Measurements from ENCODE around the gene ECSIT.

Gene ECSIT

DNA sequence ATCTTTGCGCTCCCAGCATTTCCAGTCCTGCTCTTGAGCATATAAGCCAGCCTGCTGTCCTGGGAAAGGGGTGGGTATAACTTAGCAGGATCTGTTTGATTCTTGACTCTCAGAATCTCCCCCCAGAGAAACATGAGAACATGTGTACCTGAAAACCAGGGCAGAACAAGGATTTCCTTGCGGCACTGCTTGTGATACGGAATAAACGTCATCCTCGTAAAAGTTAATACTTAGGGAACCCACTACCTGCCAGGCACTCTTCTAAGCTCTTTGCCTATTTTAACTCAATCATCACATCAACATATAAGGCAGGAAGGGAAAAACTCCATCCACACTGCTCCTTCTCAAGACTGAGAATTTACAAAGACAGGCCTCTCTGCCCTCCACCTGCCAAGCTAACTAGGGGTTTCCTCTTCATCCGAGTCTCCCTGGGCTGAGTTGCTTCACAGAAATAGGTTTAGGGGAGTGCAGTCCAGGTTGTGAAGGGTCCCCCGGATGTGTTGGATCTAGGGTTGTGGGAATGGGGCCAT lies 24.4 kb downstream of the ECSIT start:
- no peak for DNase-seq (ENCODE audit: low read depth in 1 of 2, low spot score in 1 of 2)

GRCh38 chr19:11499890-11500420 lies 29.0 kb downstream of the ECSIT start:
- DNase-seq (ENCODE audit: low read depth in 1 of 2, low spot score in 1 of 2) = no peak

DNA sequence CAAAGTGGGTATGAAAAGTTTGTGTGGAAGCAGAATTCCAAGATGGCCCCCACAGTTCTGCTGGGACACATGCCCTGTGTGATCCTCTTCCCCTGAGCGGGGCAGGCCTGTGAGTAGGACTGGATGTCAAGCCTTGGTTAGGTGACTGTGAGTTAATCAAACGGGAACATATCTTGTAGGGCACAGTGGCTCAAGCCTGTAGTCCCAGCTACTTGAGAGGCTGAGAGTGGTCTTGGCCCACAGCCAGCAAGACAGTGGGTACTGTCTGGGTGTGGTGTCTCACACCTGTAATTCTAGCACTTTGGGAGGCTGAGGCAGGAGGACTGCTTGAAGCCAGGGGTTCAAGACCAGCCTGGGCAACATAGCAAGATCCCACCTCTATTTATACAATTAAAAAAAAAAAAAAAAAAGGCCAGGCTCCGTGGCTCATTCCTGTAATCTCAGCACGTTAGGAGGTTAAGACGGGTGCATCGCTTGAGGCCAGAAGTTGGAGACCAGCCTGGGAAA lies 29.7 kb downstream of the ECSIT start:
- DNase-seq (ENCODE audit: low read depth in 1 of 2, low spot score in 1 of 2) = no peak

DNA sequence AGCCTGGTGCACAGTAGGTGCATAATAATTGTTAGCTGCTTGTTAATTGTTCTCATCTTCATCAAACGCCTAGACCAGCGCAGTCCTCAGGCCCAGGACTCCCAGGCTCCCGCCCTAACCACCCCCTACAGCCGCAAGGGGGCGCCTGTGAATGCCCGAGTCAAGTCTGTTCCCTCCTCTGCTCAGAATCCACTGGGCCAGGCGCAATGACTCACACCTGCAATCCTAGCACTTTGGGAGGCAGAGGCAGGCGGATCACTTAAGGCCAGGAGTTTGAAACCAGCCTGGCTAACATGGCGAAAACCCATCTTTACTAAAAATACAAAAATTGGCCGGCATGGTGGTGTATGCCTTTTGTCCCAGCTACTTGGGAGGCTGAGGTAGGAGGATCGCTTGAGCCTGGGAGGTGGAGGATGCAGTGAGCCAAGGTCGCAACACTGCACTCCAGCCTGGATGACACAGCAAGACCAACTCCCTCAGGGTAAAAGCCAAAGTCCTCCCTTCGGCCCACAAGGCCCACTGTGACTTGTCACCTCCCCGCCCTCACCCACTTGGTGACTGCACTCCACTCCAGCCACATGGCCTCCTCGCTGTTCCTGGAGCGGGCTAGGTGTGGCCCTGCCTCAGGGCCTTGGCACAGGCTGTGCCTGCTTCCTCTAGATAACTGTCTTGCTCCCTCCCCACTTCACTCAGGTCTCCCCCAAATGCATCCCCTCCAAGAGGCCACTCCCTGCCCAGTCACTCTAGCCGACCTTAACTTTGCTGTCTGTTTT lies 32.4 kb downstream of the ECSIT start:
- peak; percentile 37 to 53 for DNase-seq (ENCODE audit: low read depth in 1 of 2, low spot score in 1 of 2)

DNA sequence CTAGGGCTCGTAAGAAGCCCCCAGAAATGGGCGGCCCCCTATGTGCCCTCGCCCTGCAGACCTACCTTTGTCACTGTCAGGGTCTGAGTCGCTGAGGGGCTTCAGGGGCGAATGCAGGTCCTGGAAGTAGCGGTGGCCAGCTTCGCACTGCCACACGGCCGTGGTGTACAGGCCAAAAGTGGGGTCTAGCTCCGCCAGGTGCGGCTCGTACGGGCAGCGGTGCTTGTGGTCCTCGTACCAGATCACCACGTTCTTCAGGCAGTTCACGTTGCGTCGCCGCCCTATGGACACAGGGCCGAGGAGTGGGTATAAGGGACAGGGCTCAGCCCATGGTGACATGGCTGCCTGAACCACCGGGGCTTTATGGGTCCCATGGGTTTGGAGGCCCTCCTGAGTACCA lies 33.0 kb downstream of the ECSIT start:
- DNase-seq (ENCODE audit: low read depth in 1 of 2, low spot score in 1 of 2) = no peak

DNA sequence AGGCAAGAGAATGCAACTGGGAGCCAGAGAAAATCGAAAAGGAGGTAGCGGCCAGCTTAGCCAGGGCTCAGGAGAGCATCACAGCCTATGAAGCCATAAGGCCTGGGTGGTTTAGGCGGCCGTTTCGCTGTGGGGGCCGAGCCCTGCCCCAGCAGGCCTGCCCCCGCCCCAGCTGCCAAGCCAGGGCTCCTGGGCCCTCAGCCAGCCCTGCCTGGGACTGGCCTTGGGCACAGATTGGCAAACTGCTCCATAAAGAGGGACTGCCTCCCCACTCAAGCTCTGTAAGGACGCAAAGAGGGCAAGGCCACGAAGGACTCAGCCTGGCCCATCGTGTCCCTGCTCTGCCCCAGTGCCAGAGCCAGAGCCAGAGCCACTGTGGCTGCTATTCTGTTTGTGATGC lies 33.5 kb downstream of the ECSIT start:
- no peak for DNase-seq (ENCODE audit: low read depth in 1 of 2, low spot score in 1 of 2)

DNA sequence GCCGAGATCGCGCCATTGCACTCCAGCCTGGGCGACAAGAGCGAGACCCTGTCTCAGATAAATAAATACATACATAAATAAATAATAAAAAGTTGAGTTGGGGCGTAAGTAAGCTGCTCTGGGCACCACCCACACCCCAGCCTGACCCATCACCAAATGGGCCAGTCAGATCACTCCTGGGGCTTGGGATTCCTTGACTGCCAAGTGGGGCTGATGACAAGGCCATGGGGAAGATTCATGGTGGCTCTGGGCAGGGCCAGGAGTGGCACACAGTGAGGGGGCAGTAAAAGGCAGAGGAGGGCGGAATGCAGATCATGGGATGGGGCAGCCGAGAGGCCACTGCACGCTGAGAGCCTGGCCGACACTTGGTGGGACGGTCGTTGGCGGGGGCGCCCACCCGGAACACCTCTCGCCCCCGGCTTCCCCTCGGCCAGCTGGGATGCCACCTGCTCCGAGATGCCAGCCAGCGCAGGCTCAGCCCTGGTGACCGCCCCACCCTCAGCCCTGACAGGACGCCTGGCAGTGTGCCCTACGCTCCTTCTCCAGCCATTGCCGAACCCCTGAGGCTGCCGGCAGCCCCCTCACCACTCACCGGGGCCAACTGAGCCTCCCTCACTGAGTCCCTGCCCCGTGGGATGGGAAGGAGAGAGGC lies 34.2 kb downstream of the ECSIT start:
- DNase-seq (ENCODE audit: low read depth in 1 of 2, low spot score in 1 of 2) = no peak

DNA sequence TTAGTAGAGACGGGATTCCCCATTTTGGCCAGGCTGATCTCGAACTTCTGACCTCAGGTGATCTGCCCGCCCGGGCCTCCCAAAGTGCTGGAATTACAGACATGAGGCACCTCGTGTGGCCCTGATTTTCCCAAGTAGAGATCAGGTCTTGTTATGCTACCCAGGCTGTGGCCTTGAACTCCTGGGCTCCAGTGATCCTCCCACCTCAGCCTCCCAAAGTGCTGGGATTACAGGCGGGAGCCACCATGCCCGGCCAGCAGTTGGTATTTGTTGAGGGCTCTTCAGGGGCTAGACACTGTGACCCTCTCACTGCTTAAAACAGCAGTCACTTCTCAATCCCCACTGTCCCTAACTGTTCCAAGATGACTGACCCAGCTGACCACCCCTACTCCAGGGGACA lies 39.6 kb downstream of the ECSIT start:
- no peak for DNase-seq (ENCODE audit: low read depth in 1 of 2, low spot score in 1 of 2)

GRCh38 chr19:11486661-11487503 lies 42.1 kb downstream of the ECSIT start:
- no peak for DNase-seq (ENCODE audit: low read depth in 1 of 2, low spot score in 1 of 2)

DNA sequence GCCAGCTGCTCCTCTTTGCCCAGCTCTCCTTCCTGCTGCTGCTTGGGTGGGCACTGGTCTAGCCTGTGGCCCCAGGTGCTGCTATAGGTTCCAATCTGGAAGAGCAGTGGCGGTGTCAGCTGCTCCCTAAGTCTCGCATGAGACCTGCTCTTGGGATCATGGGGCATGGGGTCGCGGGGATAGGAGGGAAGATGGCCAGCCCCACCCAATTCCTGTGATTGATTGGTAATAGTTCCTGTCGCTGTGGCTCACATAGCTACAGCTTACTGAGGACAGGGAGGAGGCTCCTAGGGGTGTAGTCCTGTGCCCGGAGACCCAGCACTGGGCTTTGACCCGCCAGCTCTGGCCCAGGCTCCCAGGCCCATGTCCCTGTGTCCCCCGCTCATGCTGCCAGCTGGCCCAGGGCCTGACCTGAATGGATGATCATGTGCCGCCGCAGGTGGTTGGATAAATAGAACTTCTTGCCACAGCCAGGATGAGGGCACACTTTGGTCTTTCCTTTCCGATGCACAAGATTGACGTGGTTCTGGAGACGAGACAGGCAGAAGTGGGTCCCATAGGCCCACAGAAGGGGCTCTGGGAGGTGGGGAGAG lies 43.6 kb downstream of the ECSIT start:
- DNase-seq (ENCODE audit: low read depth in 1 of 2, low spot score in 1 of 2) = no peak

- no peak for DNase-seq (ENCODE audit: low read depth in 1 of 2, low spot score in 1 of 2)
Observed at GRCh38 chr19:11483366-11484111, 45.4 kb downstream of the ECSIT start.

- peak; percentile 73 to 76 for DNase-seq (ENCODE audit: low read depth in 1 of 2, low spot score in 1 of 2)
Observed at GRCh38 chr19:11482384-11483050, 46.4 kb downstream of the ECSIT start.

GRCh38 chr19:11481534-11482383 lies 47.2 kb downstream of the ECSIT start:
- DNase-seq (ENCODE audit: low read depth in 1 of 2, low spot score in 1 of 2) = peak; percentile 46 to 74

GRCh38 chr19:11480715-11481533 lies 48.0 kb downstream of the ECSIT start, which contains the start of gene ELAVL3:
Gene ELAVL3, minus strand, starts transcription at chr19:11481046. Its CDS starts 438 bp downstream, at chr19:11480608.
- DNase-seq (ENCODE audit: low read depth in 1 of 2, low spot score in 1 of 2) = no peak

- no peak for DNase-seq (ENCODE audit: low read depth in 1 of 2, low spot score in 1 of 2)
Observed at GRCh38 chr19:11479898-11480714, 48.8 kb downstream of the ECSIT start.

- no peak for DNase-seq (ENCODE audit: low read depth in 1 of 2, low spot score in 1 of 2)
Observed at GRCh38 chr19:11479090-11479897, 49.6 kb downstream of the ECSIT start.

Data from activated CD4-positive, alpha-beta T cell treated with anti-CD3 and anti-CD28 coated beads, Interleukin-2, amount 50 U/mL, for 24 hours (primary cell).